GM12891 (cell line): Measurements from ENCODE around the gene PLPP3.

ENCODE experiments used
- PAX5 ChIP-seq: IDR thresholded peaks from 2 replicates; pipeline ENCODE4 v1.6.1; 2011; ENCODE audit warnings: low read length, moderate library complexity, mild to moderate bottlenecking; ENCODE audit not compliant: insufficient read depth, severe bottlenecking
- POLR2A ChIP-seq: IDR thresholded peaks from 2 replicates; pipeline ENCODE4 v1.6.1; 2011; ENCODE audit warnings: low read depth, low read length, control low read depth
- POLR2AphosphoS5 ChIP-seq: IDR thresholded peaks from 2 replicates; pipeline ENCODE4 v1.6.1; 2011; ENCODE audit warnings: low read depth, low read length, control low read depth
- TAF1 ChIP-seq: IDR thresholded peaks from 2 replicates; pipeline ENCODE4 v1.6.1; 2011; ENCODE audit warnings: low read depth, low read length, control low read depth

- TF ChIP-seq POLR2A (no peak), TAF1 (no peak), POLR2AphosphoS5 (no peak), PAX5 (no peak)
These were observed 33.7 kb downstream of the PLPP3 start for GRCh38 chr1:56545711-56546110.
